Stimulated activated CD4-positive, alpha-beta T cell treated with anti-CD3 and anti-CD28 coated beads, Interleukin-4, amount 100 ng/mL, for 24 hours (primary cell): ENCODE measurements around the gene CKAP4.

Experiments used
- DNase-seq: peaks from one replicate; pipeline ENCODE4 v3.0.0-alpha.2; 2020

CKAP4 gene

DNA sequence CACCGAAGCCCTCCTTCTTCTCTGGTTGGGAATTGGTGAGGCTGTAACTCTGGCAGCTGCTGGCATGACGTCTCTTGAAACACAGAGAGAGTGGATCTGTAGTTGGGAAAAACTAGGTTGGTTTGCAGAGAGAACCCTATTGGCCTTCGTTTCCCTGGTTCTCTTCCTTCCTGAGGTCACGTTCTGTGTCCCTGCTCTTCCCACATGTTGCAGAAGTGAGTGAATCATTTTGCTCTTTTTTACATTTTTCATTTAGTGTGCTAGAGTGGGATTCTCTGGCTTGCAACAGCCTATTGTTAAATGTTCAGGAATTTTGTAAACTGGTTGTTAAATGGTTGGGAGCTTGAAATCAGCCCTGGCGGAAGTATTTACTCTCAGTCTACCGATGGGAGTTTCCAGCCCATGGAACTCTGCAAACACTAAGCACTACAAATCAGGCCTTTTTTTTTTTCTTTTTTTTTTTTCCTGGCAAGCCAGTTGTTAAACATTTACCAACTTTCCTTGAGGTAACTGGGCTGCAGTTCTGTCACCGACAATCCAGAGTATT is 26.8 kb upstream of the CKAP4 start:
- DNase-seq, result no peak

DNA sequence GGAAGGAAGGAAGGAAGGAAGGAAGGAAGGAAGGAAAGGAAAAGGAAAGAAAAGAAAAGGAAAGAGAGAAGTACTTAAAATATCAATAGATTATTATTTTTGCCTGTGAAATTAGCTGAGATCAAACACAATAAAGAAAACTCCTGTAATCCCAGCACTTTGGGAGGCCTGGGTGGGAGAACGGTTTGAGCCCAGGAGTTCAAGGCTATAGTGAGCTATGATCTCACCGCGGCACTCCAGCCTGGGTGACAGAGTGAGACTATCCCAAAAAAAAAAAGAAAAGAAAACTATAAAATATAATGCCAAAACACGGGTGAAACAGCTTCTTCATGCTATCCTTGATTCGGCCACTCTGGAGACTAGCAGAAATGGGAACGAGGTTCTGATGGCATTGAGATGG is 26.2 kb upstream of the CKAP4 start:
- DNase-seq, result no peak

DNA sequence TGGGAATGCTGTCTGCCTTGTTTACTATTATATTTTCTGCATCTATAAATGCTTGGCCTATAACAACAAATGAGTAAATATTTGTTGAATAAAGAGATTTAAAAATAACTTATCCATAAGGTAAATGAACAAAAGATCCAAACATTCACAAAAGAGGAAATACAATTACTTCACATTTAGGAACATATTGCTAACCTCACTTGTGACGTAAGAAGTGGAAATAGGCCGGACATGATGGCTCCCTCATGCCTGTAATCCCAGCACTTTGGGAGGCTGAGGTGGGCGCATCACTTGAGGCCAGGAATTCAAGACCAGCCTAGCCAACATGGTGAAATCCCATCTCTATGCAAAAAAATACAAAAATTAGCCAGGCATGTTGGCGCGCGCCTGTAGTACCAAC is 25.7 kb upstream of the CKAP4 start:
- DNase-seq, result no peak

DNA sequence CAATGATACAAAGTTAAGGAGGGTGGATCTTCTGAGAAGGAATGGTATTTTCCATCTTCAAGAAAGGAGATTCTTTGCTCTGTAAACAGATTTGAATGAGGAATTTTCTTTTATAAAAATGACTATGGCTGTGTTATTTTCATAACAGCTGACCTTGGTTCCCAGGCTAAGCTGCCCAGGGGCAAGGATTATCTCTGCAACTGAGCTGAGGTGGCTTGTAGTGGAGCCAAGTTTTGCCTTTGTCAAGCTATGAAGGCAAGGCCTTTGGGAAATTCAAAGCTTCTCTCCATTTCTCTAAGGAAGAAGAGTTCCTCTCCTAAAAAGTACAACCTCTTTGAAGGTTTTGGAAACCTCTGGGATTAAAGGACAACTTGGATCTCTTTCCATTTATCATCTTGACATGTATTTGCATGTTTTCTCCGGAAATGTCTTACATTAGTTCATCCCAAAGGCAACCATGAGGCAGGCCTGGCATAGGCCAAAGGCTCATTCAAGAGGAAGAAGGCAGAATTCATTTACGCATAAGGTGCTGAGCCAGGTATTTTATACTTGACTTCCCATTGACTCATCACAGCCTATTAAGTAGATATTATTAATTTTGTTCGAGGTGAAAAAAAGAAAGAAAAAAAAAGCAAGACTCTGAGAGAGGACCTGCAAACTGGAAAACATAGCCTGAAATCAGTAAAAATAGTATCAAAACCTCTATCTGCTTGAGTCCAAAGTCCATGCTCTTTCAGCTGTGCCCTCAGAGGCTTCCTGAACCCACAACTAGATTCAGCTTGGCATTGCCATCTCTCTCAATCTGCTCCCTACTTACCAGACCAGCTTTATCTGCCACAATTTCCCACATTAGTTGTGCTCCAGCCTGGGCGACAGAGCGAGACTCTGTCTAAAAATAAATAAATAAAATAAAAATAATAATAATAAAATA is 24.0 kb upstream of the CKAP4 start:
- DNase-seq, result no peak

DNA sequence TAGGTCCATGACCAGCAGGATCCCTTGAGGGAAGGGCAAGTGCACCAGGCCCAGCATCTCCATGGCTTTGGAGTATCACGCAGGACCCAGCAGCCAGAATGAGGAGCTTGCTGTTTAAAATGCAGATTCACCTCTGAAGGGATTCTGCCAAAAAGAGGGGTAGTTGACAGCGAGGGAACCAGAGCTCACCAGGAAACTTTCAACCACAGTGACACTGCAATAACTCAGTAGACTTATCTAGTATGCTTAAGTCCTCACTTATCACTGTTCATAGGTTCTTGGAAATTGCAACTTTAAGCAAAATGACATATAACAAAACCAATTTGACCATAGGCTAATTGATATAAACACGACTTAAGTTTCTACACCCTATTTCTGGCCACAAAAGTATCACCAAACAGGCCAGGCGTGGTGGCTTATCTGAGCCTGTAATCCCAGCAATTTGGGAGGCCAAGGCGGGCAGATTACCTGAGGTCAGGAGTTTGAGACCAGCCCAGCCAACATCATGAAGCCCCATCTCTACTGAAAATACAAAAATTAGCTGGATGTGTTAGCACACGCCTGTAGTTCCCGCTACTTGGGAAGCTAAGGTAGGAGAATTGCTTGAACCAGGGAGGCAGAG is 21.4 kb upstream of the CKAP4 start:
- no peak for DNase-seq

DNA sequence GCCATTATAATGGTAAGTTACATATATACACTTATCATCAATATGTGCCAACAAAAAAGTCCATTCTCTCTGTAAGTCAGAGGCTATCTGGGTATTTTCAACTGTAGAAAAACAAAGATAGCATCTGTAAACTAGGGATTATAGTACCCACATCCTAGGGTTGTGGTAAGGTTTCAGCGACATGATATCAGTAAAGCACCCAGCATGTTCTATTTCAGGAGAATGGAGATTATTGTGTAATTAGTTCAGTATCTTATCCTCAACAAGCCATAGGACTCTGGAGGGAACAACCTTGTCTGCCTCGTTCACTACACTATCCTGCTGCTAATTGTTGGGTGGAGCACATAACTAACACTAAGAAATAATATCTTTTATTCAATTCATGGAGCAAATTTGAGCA is 19.7 kb upstream of the CKAP4 start:
- no peak for DNase-seq

DNA sequence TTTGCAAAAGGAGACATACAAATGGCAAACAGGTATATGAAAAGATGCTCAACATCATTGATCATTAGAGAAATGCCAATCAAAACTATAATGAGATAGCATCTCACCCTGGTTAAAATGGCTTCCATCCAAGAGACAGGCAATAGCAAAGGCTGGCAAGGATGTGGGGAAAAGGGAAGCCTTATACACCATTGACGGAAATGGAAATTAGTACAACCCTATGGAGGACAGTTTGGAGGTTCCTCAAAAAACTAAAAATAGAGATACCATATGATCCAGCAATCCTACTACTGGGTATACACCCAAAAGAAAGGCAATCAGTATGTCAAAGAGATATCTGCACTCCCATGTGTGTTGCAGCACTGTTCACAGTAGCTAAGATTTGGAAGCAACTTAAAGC is 17.3 kb upstream of the CKAP4 start:
- DNase-seq, result no peak

DNA sequence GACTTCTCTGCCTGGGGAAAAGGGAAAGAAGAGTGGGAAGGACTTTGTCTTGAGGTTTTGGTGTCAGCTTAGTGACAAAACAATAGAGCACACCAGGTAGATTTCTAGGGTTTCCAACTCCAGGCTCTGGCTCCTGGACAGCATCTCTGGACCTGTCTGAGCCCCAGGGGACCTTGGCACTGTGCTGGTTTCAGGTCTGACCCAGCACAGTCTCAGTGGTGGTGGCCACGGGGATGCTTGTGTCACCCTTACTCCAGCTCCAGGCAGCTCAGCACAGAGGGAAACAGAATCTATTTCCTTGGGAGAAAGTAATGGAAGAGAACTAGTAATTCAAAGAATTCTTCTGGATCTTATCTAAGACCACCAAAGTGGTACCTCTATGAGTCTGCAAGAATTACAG is 11.1 kb upstream of the CKAP4 start:
- no peak for DNase-seq

DNA sequence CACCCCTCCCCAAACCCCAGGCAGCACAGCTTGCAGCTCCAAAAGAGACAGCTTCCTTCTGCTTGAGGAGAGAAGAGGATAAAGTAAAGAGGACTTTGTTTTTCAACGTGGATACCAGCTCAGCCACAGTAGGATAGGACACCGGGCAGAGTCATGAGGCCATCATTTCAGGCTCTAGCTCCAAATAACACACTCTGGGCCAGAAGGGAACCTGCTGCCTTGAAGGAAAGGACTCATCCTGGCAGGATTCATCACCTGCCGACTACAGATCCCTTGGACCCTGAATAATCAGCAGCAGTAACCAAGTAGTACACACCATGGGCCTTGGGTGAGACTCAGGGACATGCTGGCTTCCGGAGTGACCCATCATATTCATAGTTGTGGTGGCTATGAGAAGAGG is 10.4 kb upstream of the CKAP4 start:
- no peak for DNase-seq

DNA sequence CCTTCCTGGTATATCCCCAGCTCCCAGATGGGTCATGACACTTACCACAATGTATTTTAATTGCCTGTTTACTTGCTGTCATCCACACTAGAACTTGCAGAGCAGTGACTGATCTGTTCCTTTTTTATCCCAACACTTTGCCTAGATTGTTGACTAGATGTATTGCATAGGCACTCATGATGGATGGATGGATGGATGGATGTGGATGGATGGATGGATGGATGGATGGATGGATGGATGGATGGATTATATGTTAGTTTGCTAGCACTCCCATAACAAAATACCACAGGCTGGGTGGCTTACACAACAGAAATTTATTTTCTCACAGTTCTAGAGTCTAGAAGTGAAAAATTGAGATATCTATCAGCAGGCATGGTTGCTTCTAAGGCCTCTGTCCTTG is 8.7 kb upstream of the CKAP4 start:
- no peak for DNase-seq

DNA sequence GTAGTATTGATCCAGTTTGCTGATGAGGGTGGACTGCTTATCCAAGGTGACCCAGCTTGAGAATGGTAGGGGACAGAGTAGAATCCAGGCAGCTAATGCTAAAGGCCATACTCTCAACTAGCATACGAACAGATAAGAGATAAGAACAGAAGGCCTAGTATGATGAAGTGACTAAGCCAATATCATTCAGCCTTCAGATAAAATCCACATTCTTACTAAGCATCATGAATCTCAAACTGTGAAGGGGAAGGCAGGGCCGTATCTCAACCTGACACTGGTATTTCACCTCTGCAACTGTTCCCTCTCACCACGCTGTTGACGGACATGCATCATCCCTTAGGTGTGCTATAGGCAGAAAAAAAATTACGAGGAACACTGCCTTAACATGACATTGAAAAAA is 8.1 kb upstream of the CKAP4 start:
- DNase-seq, result no peak

DNA sequence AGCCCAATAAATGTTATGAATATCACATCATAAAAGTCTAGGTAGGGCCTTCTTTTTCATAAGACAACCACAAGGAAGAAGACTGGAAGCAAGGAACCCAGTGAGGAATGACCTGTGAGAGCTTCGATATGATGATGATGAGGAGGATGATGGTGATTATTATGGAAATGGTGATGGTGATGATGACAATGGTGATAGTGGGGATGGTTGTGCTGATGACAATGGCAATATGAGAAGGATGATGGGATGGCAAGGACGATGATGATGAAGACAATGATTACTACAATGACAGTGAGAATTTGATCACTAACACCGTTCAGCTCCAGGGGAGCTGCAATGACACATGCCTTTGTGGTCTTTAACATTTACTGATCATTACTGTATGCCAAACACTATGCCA is 7.7 kb upstream of the CKAP4 start:
- DNase-seq, result no peak

DNA sequence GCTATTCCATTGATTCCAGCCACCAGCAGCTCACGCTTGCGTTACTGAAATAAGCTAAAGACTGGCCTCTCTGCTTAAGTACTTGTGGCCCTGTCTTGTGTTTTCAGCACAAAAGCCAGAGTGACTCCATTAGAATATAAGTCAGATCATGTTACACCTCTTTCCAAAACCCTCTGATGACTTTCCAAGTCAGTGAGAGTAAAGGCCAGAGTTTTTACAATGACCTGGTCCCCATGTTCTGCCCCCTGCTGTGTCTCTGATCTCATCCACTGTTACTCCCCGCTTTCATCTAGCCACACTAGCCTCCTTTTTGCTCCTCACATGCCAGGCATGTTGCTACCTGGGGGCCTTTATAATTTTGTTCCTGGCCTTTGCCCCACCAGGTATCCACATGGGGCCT is 6.9 kb upstream of the CKAP4 start:
- no peak for DNase-seq

DNA sequence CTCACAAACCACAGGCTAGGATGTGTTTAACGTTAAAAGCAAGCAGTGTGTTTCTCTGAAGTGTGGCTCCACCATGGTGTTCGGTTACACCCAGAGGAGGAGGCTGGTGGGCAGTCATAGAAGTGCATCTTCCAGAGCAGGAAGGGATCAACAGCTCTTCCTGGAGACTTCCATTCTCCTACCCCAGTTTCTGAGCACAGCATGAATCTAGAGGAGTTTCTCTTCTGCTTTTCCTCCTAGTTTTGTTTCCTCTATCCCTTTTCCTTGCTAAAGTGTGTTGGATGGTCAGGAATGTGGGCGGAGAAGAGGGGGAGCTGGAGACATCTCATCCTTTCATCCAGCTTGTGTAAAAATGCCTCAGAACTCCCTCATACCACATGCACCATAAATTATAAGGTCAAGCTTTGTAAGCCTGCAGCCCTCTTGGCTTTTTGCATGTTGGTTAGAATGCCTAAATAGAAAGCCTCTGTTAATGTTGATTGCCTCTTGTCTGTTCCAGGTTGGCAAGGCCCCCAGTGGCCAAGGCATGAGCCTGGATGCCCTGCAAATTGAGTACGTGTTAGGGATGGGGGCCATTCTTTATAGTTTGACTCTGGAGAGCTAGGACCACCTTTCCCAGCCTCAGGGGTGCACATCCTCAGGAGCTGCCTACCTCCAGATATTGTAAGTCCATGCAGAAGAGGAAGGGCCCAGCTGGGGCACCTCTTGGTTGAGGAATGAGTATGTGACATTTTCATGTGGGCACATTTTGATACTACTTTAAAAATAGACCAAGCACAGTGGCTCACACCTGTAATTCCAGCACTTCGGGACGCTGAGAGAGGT is 4.0 kb upstream of the CKAP4 start:
- no peak for DNase-seq

DNA sequence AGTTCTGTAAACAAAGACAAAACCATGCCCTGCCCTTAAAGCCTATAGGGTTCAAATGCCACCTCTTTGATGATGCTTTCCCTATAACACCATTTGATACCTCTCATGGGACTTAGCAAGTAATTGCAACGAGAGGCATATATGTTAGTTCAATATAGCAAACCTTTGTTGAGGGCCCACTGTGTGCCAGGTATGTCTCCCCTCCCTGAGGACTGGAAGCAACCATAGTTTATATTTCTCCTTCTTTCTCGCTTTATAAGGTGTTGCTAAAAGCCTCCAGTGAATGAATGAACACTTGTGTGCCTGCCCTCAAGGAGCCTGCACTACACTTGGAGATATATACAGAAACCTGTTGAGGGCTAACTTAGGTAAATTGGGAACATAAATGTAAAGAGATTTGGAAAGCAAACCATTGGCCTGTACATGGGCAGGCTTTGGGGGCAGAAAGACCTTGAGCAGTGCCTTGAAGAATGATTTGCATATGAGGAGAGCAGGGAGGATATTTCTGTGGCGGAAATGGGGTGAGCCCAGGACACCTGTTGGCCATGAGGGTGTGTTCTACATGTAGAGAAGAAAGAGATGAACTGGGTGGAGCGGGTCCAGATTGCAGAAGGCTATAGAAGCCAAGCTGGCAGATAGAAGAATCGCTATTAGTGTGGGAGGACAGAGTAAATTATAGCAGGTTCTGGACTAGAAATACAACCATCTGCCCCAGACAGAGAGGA is 1.8 kb upstream of the CKAP4 start:
- no peak for DNase-seq

DNA sequence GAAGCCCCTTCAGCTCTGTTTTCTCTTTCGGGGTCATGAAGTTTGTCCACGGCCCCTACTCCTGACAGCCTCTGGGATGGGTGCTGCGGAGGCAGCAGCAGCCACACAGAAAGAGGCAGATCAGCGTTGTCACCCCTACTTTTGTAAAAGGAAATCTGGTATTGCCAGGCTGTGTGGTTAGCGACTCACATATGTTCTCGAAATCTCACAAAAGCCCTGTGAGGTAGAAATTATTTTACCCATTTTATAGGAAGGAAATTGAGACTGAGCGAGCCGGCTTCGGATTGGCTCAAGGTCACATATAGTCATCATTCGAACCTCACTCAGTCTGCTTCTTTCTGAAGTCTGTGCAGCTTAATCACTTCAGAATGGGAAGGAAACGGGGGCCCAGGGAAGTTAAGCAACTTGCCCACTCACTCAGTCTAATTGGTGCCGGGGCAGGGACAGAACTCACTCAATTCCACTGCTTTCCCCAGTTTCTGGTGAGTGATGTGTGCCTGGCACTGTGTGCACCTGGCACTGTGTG is 1.1 kb upstream of the CKAP4 start:
- peak; percentile 52 for DNase-seq

DNA sequence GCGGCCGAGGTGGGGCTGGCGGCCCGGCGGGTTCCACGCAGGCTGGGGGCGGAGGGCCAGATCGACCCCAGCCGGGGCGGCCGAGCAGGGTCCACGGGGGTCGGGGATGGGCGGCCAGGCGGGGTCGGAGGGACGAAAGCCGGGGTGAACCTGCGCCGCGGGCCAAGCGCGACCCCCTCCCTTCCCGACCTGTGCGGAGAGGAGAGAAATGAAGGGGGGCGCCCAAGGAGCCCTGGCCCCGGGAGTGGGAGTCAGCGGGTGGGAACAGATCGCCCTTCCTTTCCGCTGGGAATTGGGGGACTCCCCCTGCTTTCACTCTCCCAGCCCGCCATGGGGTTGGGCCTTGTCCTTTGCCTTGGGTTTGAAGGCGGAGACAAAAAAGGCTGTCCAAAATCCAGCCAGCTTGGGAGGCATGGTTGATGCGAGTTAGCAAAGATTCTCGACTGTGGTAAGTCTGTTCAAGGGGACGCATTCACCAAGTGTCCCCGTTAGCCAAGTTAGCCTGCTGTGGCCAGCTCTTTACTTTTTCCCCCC is 559 bp upstream of the CKAP4 start:
- peak; percentile 27 for DNase-seq

DNA sequence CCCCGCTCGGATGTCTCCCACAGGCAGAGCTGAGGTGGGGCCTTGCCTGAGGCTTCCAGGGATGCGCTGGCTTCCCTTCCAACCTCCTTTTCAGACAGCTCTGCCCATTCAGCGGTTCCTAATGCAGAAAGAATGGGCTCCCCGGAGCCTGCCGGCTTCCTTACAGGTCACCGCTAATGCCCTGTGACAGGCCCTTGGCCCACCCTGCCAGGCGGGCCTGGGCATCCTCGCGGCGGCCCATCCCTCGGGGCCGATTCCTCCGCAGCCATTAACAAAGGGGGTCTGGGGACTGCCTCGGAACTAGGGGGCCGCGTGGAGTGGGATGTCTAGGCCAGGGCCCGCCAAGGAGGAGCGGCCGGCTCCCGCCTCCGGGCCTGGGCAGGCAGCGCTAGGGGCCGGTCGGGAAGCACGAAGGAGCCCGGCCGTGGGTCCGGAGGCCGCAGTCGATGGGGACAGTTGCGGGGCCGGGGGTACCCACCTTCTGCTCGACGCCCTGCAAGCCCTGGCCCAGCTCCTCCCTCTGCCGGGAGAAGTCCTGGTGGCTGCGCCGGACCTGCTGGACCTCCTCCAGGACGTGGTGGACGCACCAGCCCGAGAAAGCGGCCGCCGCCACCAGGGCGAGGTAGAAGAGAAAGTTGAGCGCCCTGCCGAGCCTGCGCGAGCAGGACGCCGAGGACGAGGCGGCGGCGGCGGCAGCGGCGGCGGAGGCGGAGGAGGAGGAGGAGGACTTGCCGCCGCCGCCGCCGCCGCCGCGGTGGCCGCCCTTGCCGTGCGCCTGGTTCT is 738 bp downstream of the CKAP4 start:
- DNase-seq, result peak; percentile 51

DNA sequence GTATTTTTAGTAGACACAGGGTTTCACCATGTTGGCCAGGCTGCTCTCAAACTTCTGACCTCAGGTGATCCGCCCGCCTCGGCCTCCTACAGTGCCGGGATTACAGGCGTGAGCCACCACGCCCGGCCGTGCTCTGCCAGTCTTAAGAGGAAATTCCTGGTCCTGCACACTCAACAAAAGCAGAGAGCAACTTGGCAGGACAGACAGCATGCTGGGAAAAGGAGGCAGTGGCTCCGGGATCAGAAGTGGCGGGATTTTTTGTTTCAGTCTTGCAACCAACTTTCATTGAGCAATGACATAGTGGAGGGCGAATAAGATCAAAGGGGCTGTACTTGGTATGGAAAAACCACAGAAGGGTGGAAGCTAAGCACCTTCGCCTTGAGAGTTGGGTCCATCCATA is 2.1 kb downstream of the CKAP4 start:
- no peak for DNase-seq

DNA sequence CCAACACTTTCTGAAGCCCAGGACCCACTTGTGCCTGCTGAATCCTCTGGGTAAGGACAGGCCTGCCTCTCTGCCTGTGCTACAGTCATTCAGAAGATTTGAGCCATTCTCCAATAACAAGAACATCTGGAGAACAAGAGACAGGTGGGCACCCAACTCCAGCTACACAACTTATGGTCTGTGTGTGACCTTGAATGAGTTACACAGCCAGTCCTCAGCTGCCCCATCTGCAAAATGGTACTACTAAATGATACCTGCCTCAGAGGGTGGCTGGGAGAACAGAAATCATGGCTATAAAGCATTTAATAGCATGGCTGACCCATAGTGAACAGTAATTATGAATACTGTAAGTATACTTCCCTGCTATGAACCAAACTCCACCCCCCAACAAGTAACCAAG is 4.2 kb downstream of the CKAP4 start:
- no peak for DNase-seq

DNA sequence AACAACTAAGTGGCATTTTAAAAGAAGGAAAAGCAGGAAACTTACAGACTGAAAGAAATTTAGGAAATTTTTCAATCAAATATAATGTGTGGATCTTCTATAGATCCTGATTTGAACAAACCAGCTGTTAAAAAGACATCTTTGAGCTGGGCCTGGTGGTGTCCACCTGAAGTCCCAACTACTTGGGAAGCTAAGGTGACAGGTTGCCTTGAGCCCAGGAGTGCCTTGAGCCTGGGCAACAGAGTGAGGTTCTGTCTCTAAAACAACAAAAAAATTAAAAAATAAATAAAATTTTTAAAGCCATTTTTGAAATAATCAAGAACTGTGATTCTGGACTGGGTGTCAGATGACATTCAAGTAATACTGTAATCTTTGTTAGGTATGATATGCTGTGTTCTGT is 7.0 kb downstream of the CKAP4 start:
- DNase-seq, result no peak
